HFFc6 (cell line): ENCODE data around the gene ZCCHC10. TPM values are rescaled to one million over a fixed set of nuclear protein-coding genes. Genes with fewer than 3 reads are reported as not detected.

Experiments
- DNase-seq: peaks from one replicate; pipeline ENCODE4 v3.0.0-alpha.2; 2018
- H3K27ac Mint-ChIP-seq: 2 replicates; pipeline ENCODE4 v1.8.0; 2020; ENCODE audit warnings: mild to moderate bottlenecking, mixed read lengths
- H3K27me3 Mint-ChIP-seq: 2 replicates; pipeline ENCODE4 v1.8.0; 2021; ENCODE audit warnings: mild to moderate bottlenecking, moderate library complexity, mixed read lengths; ENCODE audit not compliant: insufficient read depth
- H3K36me3 Mint-ChIP-seq: 2 replicates; pipeline ENCODE4 v1.8.0; 2021; ENCODE audit warnings: low read depth, mixed read lengths
- H3K4me1 Mint-ChIP-seq: 2 replicates; pipeline ENCODE4 v1.8.0; 2020; ENCODE audit warnings: low read depth, mixed read lengths
- H3K4me3 Mint-ChIP-seq: 2 replicates; pipeline ENCODE4 v1.8.0; 2020; ENCODE audit warnings: mild to moderate bottlenecking, moderate library complexity, mixed read lengths
- H3K9me3 Mint-ChIP-seq: 2 replicates; pipeline ENCODE4 v1.8.0; 2020; ENCODE audit warnings: mild to moderate bottlenecking, mixed read lengths
- CTCF ChIP-seq: fragments of 200-600 bp; sonication (generic); IDR thresholded peaks from 2 replicates; pipeline ENCODE4 v1.5.0; 2021; ENCODE audit warnings: antibody characterized with exemption, mild to moderate bottlenecking
- total RNA-seq, 6 experiments: library from RNA; stranded (reverse); fragmentation: NEBNext Ultra II Directional; extraction: Animal tissue kit (Norgen Biotek cat#: 25700); gene quantifications; 2 replicates in 1 of 6; 3 replicates in 5 of 6; pipeline ENCODE4 v1.2.3, GENCODE V29; 2021

Gene ZCCHC10
- total RNA-seq, 6 experiments from 2014 or later = 11.0 to 19.8 (median 17.4) TPM

- no peaks in the 10 kb centered on the region; the same call in 1 of the 2 replicates for H3K27me3 Mint-ChIP-seq
- H3K27ac Mint-ChIP-seq = no peak overlapping the region
- H3K36me3 Mint-ChIP-seq = peaks cover 43% of the 10 kb centered on the region
- H3K4me1 Mint-ChIP-seq = peaks cover 36% of the 10 kb centered on the region
- TF ChIP-seq CTCF = no peak
- no peak overlapping the region for H3K4me3 Mint-ChIP-seq
- DNase-seq = no peak
- H3K9me3 Mint-ChIP-seq = no peaks in the 10 kb centered on the region
Observed at GRCh38 chr5:132952829-132953228, 73.5 kb downstream of the ZCCHC10 start.

- Mint-ChIP-seq H3K27me3 (no peaks in the 10 kb centered on the region; the same call in 1 of the 2 replicates), H3K27ac (0 out of 2 replicates have a peak overlapping the region, but pooled peaks have one; percentile 0), H3K36me3 (peaks cover 43% of the 10 kb centered on the region), H3K4me3 (no peak overlapping the region; the same call in 1 of the 2 replicates), H3K4me1 (peaks cover 42% of the 10 kb centered on the region), H3K9me3 (no peaks in the 10 kb centered on the region)
- no peak for DNase-seq
- no peak for TF ChIP-seq CTCF
Observed at GRCh38 chr5:132951897-132952296, 74.5 kb downstream of the ZCCHC10 start.

DNA sequence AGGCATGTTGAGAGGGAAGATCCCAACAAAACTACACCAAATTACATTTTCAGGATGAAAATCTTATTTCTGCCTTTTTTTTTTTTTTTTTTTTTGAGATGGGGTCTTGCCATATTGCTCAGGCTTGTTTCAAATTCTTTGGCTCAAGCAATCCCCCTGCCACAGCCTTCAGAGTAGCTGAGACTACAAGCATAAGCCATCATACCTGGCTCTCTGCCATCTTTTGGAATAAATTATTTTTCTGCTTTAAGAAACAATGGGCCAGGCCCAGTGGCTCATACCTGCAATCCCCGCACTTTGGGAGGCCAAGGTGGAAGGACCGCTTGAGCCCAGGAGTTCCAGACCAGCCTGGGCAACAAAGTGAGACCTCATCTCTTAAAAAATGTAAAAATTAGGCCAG, 77.2 kb downstream of the ZCCHC10 start:
- no peaks in the 10 kb centered on the region for H3K9me3 Mint-ChIP-seq
- TF ChIP-seq CTCF = no peak
- no peaks in the 10 kb centered on the region; the same call in 1 of the 2 replicates for H3K27me3 Mint-ChIP-seq

GRCh38 chr5:132947671-132948070, 78.7 kb downstream of the ZCCHC10 start:
- Mint-ChIP-seq H3K9me3 (no peaks in the 10 kb centered on the region), H3K36me3 (peaks cover 28% of the 10 kb centered on the region), H3K27ac (peak overlapping the region; percentile 81), H3K4me3 (peak overlapping the region; percentile 63; the same call in 1 of the 2 replicates), H3K27me3 (no peaks in the 10 kb centered on the region), H3K4me1 (peaks cover 41% of the 10 kb centered on the region)
- no peak for TF ChIP-seq CTCF
- DNase-seq = peak; percentile 42

More for the DNA sequence above, 77.2 kb downstream of the ZCCHC10 start:
- H3K4me3 Mint-ChIP-seq = 0 out of 2 replicates have a peak overlapping the region, but pooled peaks have one; percentile 15
- H3K4me1 Mint-ChIP-seq = peaks cover 47% of the 10 kb centered on the region
- no peak for DNase-seq
- H3K36me3 Mint-ChIP-seq = peaks cover 34% of the 10 kb centered on the region
- peak overlapping the region; percentile 81 for H3K27ac Mint-ChIP-seq

Other genes starting within 250 kb of the ZCCHC10 start
- gene SEPTIN8, start 249.3 kb downstream of the ZCCHC10 start, total RNA-seq = 10 to 100 TPM; 53.9 to 67.1 (median 59.2) TPM
- gene SOWAHA, start 213.2 kb downstream of the ZCCHC10 start, total RNA-seq = not detected
- gene SHROOM1, start 195.9 kb downstream of the ZCCHC10 start, total RNA-seq = 10 to 100 TPM in 1 of 6 experiments, 1 to 10 TPM in 5; 7.8 to 12.2 (median 8.6) TPM
- gene GDF9, start 160.1 kb downstream of the ZCCHC10 start, total RNA-seq = under 1 TPM in 3 of 6 experiments, not detected in 3; 0.09 to 0.14 (median 0.12) TPM
- gene UQCRQ, start 159.9 kb downstream of the ZCCHC10 start, total RNA-seq = 100 to 1,000 TPM; 501 to 678 (median 615) TPM
- under 1 TPM; 0.09 to 0.51 (median 0.41) TPM for gene LEAP2, start 152.9 kb downstream of the ZCCHC10 start, total RNA-seq
- 10 to 100 TPM; 81.1 to 92.5 (median 87.6) TPM for gene AFF4, start 62.9 kb downstream of the ZCCHC10 start, total RNA-seq
- 100 to 1,000 TPM; 181 to 235 (median 214) TPM for gene HSPA4, start 25.5 kb upstream of the ZCCHC10 start, total RNA-seq